Hepatocyte (in vitro differentiated cells): ENCODE data around the gene LMX1A. TPM values are rescaled to one million over a fixed set of nuclear protein-coding genes. Genes with fewer than 3 reads are reported as not detected.

Source experiments
- DNase-seq: peaks from one replicate; pipeline ENCODE4 v3.0.0-alpha.2; 2016; ENCODE audit warnings: low spot score
- H2AFZ ChIP-seq: fragments of 200-600 bp; sonication (generic); 2 replicates; pipeline ENCODE4 v1.6.0; 2016; ENCODE audit warnings: antibody characterized with exemption, mild to moderate bottlenecking
- H3K27ac ChIP-seq: fragments of 200-600 bp; sonication (generic); 2 replicates; pipeline ENCODE4 v1.5.1; 2016; ENCODE audit warnings: mild to moderate bottlenecking
- H3K27me3 ChIP-seq: fragments of 200-600 bp; sonication (generic); 2 replicates; pipeline ENCODE4 v1.6.1; 2016
- H3K36me3 ChIP-seq: fragments of 200-600 bp; sonication (generic); replicated peaks from 2 replicates; pipeline ENCODE4 v1.5.1; 2016; ENCODE audit warnings: low read depth; ENCODE audit not compliant: insufficient read depth
- H3K4me1 ChIP-seq: fragments of 200-600 bp; sonication (generic); 2 replicates; pipeline ENCODE4 v1.5.1; 2016; ENCODE audit warnings: mild to moderate bottlenecking, moderate library complexity; ENCODE audit not compliant: insufficient read depth
- H3K4me2 ChIP-seq: fragments of 200-600 bp; sonication (generic); 2 replicates; pipeline ENCODE4 v1.6.0; 2016
- H3K4me3 ChIP-seq: fragments of 200-600 bp; sonication (generic); 2 replicates; pipeline ENCODE4 v1.5.1; 2016; ENCODE audit warnings: mild to moderate bottlenecking
- H3K79me2 ChIP-seq: fragments of 200-600 bp; sonication (generic); 2 replicates; pipeline ENCODE4 v1.6.0; 2017; ENCODE audit warnings: mild to moderate bottlenecking
- H3K9me2 ChIP-seq: fragments of 200-600 bp; sonication (generic); replicated peaks from 2 replicates; pipeline ENCODE4 v1.6.0; 2017; ENCODE audit warnings: mild to moderate bottlenecking; ENCODE audit not compliant: insufficient read depth
- H3K9me3 ChIP-seq: fragments of 200-600 bp; sonication (generic); 2 replicates; pipeline ENCODE4 v1.5.1; 2016; ENCODE audit warnings: low read depth, mild to moderate bottlenecking
- H4K20me1 ChIP-seq: fragments of 200-600 bp; sonication (generic); 2 replicates; pipeline ENCODE4 v1.6.0; 2016; ENCODE audit warnings: mild to moderate bottlenecking; ENCODE audit not compliant: insufficient read depth, poor library complexity, severe bottlenecking
- CTCF ChIP-seq: fragments of 200-600 bp; sonication (generic); IDR thresholded peaks from 2 replicates; pipeline ENCODE4 v1.5.1; 2016; ENCODE audit warnings: antibody characterized with exemption, mild to moderate bottlenecking; ENCODE audit not compliant: poor library complexity
- EZH2 ChIP-seq: fragments of 200-600 bp; sonication (generic); IDR thresholded peaks from 2 replicates; pipeline ENCODE4 v1.6.1; 2016; ENCODE audit warnings: antibody characterized with exemption, mild to moderate bottlenecking, borderline replicate concordance
- EZH2phosphoT487 ChIP-seq: fragments of 200-600 bp; sonication (generic); IDR thresholded peaks from one replicate; pipeline ENCODE4 v1.6.1; 2018; ENCODE audit warnings: antibody characterized with exemption, mild to moderate bottlenecking, low read depth, moderate library complexity; ENCODE audit not compliant: unreplicated experiment, severe bottlenecking
- WGBS: methylation state at CpG from one replicate; pipeline ENCODE4 v1.1.6; 2016; ENCODE audit warnings: low lambda C conversion rate; ENCODE audit errors: missing lambda C conversion rate; 5-methylcytosine and 5-hydroxymethylcytosine counted together
- polyA plus RNA-seq: library from polyadenylated mRNA; unstranded; fragments of >200 nt; fragmentation: Nextera tagmentation; extraction: Ambion mirVana; gene quantifications from 2 replicates; pipeline ENCODE4 v1.2.1, GENCODE V29; 2016
- total RNA-seq: library from RNA; depleted of rRNA; stranded (reverse); fragments of >200 nt; gene quantifications from 2 replicates; pipeline ENCODE4 v1.2.3, GENCODE V29; 2014

LMX1A gene
- total and polyA plus RNA-seq, 2 experiments from 2014 or later, result not detected

GRCh38 chr1:165240492-165240891 lies 116.0 kb downstream of the LMX1A start:
- TF ChIP-seq CTCF (no peak), EZH2 (no peak), EZH2phosphoT487 (no peak)
- Histone ChIP-seq H3K4me3 (no peak overlapping the region), H3K27me3 (peaks cover 46% of the 10 kb centered on the region), H4K20me1 (no peaks in the 10 kb centered on the region), H3K4me2 (no peak overlapping the region), H2AFZ (no peak overlapping the region), H3K79me2 (no peaks in the 10 kb centered on the region), H3K4me1 (peaks cover 7% of the 10 kb centered on the region), H3K9me3 (no peaks in the 10 kb centered on the region), H3K36me3 (no peaks in the 10 kb centered on the region), H3K9me2 (no peaks in the 10 kb centered on the region), H3K27ac (no peak overlapping the region)
- no peak for DNase-seq
- WGBS, result 40% methylated on average over 4 of the region's 4 CpGs

GRCh38 chr1:165239873-165240272 lies 116.6 kb downstream of the LMX1A start:
- no peaks in the 10 kb centered on the region for H3K79me2 ChIP-seq
- 57% methylated on average over 2 of the region's 2 CpGs for WGBS
- DNase-seq, result no peak
- H3K36me3 ChIP-seq, result no peaks in the 10 kb centered on the region
- H2AFZ ChIP-seq, result no peak overlapping the region
- H3K27me3 ChIP-seq, result peaks cover 53% of the 10 kb centered on the region
- peaks cover 12% of the 10 kb centered on the region for H3K4me1 ChIP-seq
- H3K9me2 ChIP-seq, result no peaks in the 10 kb centered on the region
- no peak for TF ChIP-seq EZH2
- no peak for TF ChIP-seq EZH2phosphoT487
- no peak for TF ChIP-seq CTCF
- H3K27ac ChIP-seq, result no peak overlapping the region
- no peak overlapping the region for H3K4me2 ChIP-seq
- H3K4me3 ChIP-seq, result no peak overlapping the region
- no peaks in the 10 kb centered on the region for H3K9me3 ChIP-seq
- no peaks in the 10 kb centered on the region for H4K20me1 ChIP-seq

- no peaks in the 10 kb centered on the region for H3K36me3 ChIP-seq
- H3K4me1 ChIP-seq, result peaks cover 12% of the 10 kb centered on the region
- no peaks in the 10 kb centered on the region for H3K9me2 ChIP-seq
- WGBS, result under 1% methylated on average over 33 of the region's 33 CpGs
- peak; percentile 11 for DNase-seq
- H3K9me3 ChIP-seq, result no peaks in the 10 kb centered on the region
- H4K20me1 ChIP-seq, result no peaks in the 10 kb centered on the region
- H3K79me2 ChIP-seq, result no peaks in the 10 kb centered on the region
- H2AFZ ChIP-seq, result peak overlapping the region; percentile 60
- TF ChIP-seq EZH2, result peak; percentile 69
- no peak for TF ChIP-seq EZH2phosphoT487
- no peak for TF ChIP-seq CTCF
- H3K4me3 ChIP-seq, result peak overlapping the region; percentile 63
- no peak overlapping the region for H3K27ac ChIP-seq
- peak overlapping the region; percentile 94 for H3K4me2 ChIP-seq
- peaks cover 80% of the 10 kb centered on the region for H3K27me3 ChIP-seq
Observed at GRCh38 chr1:165235777-165236291, 120.7 kb downstream of the LMX1A start.
